Measurements from ENCODE around the gene ZMYND8. TPM values are rescaled to one million over a fixed set of nuclear protein-coding genes. Genes with fewer than 3 reads are reported as not detected.
A peak's percentile ranks its signal among the peaks of the same experiment; 100 is the strongest.

ZMYND8 gene
- total and polyA plus RNA-seq, 10 of the 15 experiments (the other 5 are each of a cell fraction or from before 2014, with no cell fraction given) = 12.9 to 54.8 (median 23.1) TPM

DNA sequence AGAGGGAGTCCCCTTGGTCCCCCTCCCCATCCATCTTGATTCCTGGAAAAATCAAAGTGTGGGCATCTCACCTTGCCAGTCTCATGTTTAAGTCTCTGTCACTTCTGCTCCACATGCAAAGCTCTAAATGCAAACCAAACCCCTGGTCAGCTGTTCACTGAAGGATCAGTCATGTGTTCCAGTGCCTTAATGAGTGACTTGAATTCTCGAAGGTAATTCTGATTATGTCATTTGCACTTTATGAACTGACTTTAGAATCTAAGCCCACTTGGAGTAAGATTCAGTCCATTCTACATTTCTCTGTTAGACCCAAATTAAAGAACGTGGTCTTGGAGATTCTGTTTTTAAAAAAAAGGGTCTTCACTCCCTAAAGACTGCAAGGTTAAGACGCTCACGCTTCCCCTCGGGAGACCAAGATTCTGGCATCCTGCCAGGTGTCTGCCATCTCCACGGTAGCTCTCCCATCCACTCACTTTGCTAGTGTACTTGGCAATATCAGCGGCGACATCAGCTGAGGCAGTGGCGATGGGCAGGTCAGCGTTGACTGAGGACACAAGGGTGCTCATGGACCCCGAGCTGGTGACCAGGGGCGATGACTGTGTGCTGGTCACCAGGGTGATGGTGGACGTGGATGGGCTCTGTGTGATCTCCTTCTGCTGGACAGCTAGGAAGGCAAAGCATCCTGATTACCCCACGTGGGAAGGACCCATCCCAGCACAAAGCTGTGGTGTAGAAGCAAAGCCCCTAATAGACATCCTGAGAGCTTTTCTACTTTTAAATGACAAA lies 120.5 kb downstream of the ZMYND8 start:
- H3K4me1 ChIP-seq (ENCODE audit: control insufficient read depth, insufficient read depth, low read length) = peaks cover 5% of the 10 kb centered on the region; the same call in 1 of the 2 replicates
- H3K27me3 ChIP-seq (replicated peaks in 1 of 2; ENCODE audit: control insufficient read depth in 2 of 2, insufficient read depth in 2 of 2, low read length in 1 of 2) = no peaks in the 10 kb centered on the region
- ChIA-PET CTCF (interaction anchor here (0.5 to 1.0 kb wide), 3 partner anchors 17 to 555 kb away, joined by 3 read pairs; no protein-coding TSS in a partner anchor), SMC1A (ENCODE audit: uncharacterized antibody, unreplicated experiment) (interaction anchor here (1.7 kb wide), 1 partner anchor 148 kb away, joined by 3 read pairs; no protein-coding TSS in a partner anchor), POLR2A (interaction anchor here (0.7 kb wide), 1 partner anchor 8 kb away, joined by 5 read pairs; no protein-coding TSS in a partner anchor), RAD21 (ENCODE audit: unreplicated experiment) (no interaction called here)
- ATAC-seq (no peak), FAIRE-seq (no peak), DNase-seq (ENCODE audit: low read depth, low spot score) (no peak)
- in situ Hi-C loops (cut with MboI) (no loop called here), intact Hi-C loops (cut with micrococcal nuclease; ENCODE audit: unreplicated experiment) (no loop called here)
- H3K36me3 ChIP-seq (ENCODE audit: control insufficient read depth in 2 of 2, insufficient read depth in 2 of 2, low read length in 1 of 2) = peaks cover 34 to 43% of the 10 kb centered on the region in 2 experiments
- no peaks in the 10 kb centered on the region; the same call in 1 of the 2 replicates for H3K79me2 ChIP-seq (ENCODE audit: control insufficient read depth, insufficient read depth, low read length)
- BruUV-seq (replicated peaks) = no TSS peak
- no peak overlapping the region for H2AFZ ChIP-seq (ENCODE audit: control insufficient read depth, low read depth, low read length)
- H3K9ac ChIP-seq (ENCODE audit: control insufficient read depth, insufficient read depth, low read length) = no peak overlapping the region
- H4K20me1 ChIP-seq (ENCODE audit: control insufficient read depth, insufficient read depth) = no peaks in the 10 kb centered on the region; the same call in 1 of the 2 replicates
- H3K27ac ChIP-seq (ENCODE audit: control insufficient read depth, insufficient read depth) = no peak overlapping the region
- H3K4me2 ChIP-seq (ENCODE audit: control insufficient read depth, insufficient read depth) = no peak overlapping the region
- H3K9me3 ChIP-seq (replicated peaks; ENCODE audit: control insufficient read depth, insufficient read depth, low read length) = no peaks in the 10 kb centered on the region; the same call in 2 of the 3 replicates
- WGBS (ENCODE audit: insufficient coverage, insufficient replicate concordance, low lambda C conversion rate, missing lambda C conversion rate) = 97% methylated on average over 13 of the region's 14 CpGs
- H3K4me3 ChIP-seq = no peak overlapping the region
- peak; percentile 35; the same call in 1 of the 2 replicates for TF ChIP-seq POLR2A (IDR thresholded peaks at IDR 0.05; ENCODE audit: low read depth, low read length)
- TF ChIP-seq SP1 (IDR thresholded peaks at IDR 0.05; ENCODE audit: low read depth, low read length) = no peak
- TF ChIP-seq, protein P1, sequence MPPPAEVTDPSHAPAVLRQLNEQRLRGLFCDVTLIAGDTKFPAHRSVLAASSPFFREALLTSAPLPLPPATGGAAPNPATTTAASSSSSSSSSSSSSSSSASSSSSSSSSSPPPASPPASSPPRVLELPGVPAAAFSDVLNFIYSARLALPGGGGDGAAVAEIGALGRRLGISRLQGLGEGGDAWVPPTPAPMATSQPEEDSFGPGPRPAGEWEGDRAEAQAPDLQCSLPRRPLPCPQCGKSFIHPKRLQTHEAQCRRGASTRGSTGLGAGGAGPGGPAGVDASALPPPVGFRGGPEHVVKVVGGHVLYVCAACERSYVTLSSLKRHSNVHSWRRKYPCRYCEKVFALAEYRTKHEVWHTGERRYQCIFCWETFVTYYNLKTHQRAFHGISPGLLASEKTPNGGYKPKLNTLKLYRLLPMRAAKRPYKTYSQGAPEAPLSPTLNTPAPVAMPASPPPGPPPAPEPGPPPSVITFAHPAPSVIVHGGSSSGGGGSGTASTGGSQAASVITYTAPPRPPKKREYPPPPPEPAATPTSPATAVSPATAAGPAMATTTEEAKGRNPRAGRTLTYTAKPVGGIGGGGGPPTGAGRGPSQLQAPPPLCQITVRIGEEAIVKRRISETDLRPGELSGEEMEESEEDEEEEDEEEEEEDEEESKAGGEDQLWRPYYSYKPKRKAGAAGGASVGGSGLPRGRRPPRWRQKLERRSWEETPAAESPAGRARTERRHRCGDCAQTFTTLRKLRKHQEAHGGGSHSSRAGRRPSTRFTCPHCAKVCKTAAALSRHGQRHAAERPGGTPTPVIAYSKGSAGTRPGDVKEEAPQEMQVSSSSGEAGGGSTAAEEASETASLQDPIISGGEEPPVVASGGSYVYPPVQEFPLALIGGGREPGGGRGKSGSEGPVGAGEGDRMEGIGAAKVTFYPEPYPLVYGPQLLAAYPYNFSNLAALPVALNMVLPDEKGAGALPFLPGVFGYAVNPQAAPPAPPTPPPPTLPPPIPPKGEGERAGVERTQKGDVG (CRISPR knock-in tag; IDR thresholded peaks at IDR 0.05) = no peak
- TF ChIP-seq RCOR1 (conservative IDR thresholded peaks at IDR 0.05; ENCODE audit: low read depth, low read length) = no peak
- no peak for TF ChIP-seq WRNIP1 (IDR thresholded peaks at IDR 0.05; ENCODE audit: borderline replicate concordance, low read depth, low read length)
- 0 out of 4 replicates have a peak, but pooled peaks of 1 of the 2 experiments have one; percentile 55 for TF ChIP-seq ETV6 (conservative IDR thresholded peaks at IDR 0.05 in 1 of 2, IDR thresholded peaks at IDR 0.05 in 1 of 2; ENCODE audit: borderline replicate concordance in 1 of 2, low read depth in 1 of 2)
- TF ChIP-seq NR2F1 (conservative IDR thresholded peaks at IDR 0.05) = no peak

All from GM12878 (cell line).